H1 (cell line): ENCODE data around the gene MRPS16. TPM values are rescaled to one million over a fixed set of nuclear protein-coding genes. Genes with fewer than 3 reads are reported as not detected.

Experiments
- CTCF ChIA-PET: fragments of 300-600 bp; sonication (Branson Sonifier 250); formaldehyde crosslinking; loops from one replicate; lab custom pipeline; 2021; ENCODE audit not compliant: partially characterized antibody; lab: Charles Lee
- POLR2A ChIA-PET: fragments of 300-600 bp; sonication (Branson Sonifier 250); formaldehyde crosslinking; loops from one replicate; lab custom pipeline; 2021; ENCODE audit warnings: inconsistent platforms; ENCODE audit not compliant: partially characterized antibody; lab: Charles Lee
- DNase-seq, 2 experiments: peaks; one replicate each; pipeline versions ENCODE4 v3.0.0 to v3.0.0-alpha.2; 2010 to 2022; ENCODE audit warnings: low spot score in 2 of 2, low read depth in 1 of 2, mixed read lengths in 1 of 2
- FAIRE-seq: peaks from 2 replicates; lab custom pipeline; 2011; peaks lifted over from hg19 to GRCh38; lab: Jason Lieb, UNC
- H2AFZ ChIP-seq: 2 replicates; pipeline ENCODE4 v1.8.1; 2012; ENCODE audit warnings: low read length, inconsistent platforms
- H2AK5ac ChIP-seq: 2 replicates; pipeline ENCODE4 v1.6.1; 2013; ENCODE audit warnings: low read depth, low read length
- H2BK120ac ChIP-seq: replicated peaks from 2 replicates; pipeline ENCODE3; 2013; ENCODE audit warnings: low read depth, low read length, inconsistent platforms
- H2BK12ac ChIP-seq: 2 replicates; pipeline ENCODE4 v1.6.1; 2013; ENCODE audit warnings: low read depth, low read length
- H2BK15ac ChIP-seq: 2 replicates; pipeline ENCODE4 v1.6.1; 2013; ENCODE audit warnings: low read length
- H2BK20ac ChIP-seq: 2 replicates; pipeline ENCODE4 v1.6.1; 2013; ENCODE audit warnings: low read length
- H2BK5ac ChIP-seq: 2 replicates; pipeline ENCODE4 v1.6.1; 2013; ENCODE audit warnings: low read depth, low read length
- H3K14ac ChIP-seq: 2 replicates; pipeline ENCODE4 v1.6.1; 2013; ENCODE audit warnings: inconsistent platforms; ENCODE audit not compliant: insufficient read length
- H3K18ac ChIP-seq: 2 replicates; pipeline ENCODE4 v1.6.1; 2013; ENCODE audit warnings: low read length; ENCODE audit errors: extremely low read depth
- H3K23ac ChIP-seq: 2 replicates; pipeline ENCODE4 v1.6.1; 2013; ENCODE audit warnings: inconsistent platforms; ENCODE audit not compliant: insufficient read length
- H3K23me2 ChIP-seq: 2 replicates; pipeline ENCODE4 v1.6.1; 2013; ENCODE audit warnings: low read depth, low read length
- H3K27ac ChIP-seq: 2 replicates; pipeline ENCODE4 v1.6.1; 2011; ENCODE audit warnings: low read depth, low read length, inconsistent platforms
- H3K27me3 ChIP-seq, 4 experiments: replicated peaks in 1 of 4; 1 replicate in 1 of 4; 2 replicates in 3 of 4; pipeline versions ENCODE4 v1.6.1 to v1.8.1; 2011 to 2013; ENCODE audit warnings: low read length in 3 of 4, mild to moderate bottlenecking in 3 of 4, inconsistent platforms in 2 of 4, mixed read lengths in 2 of 4, moderate library complexity in 1 of 4; ENCODE audit not compliant: control insufficient read depth in 3 of 4, insufficient read depth in 3 of 4; ENCODE audit errors: extremely low read depth in 1 of 4
- H3K36me3 ChIP-seq, 4 experiments: 2 replicates each; pipeline versions ENCODE4 v1.6.1 to v1.8.1; 2011 to 2013; ENCODE audit warnings: mild to moderate bottlenecking in 4 of 4, low read length in 3 of 4, moderate library complexity in 2 of 4, control low read depth in 1 of 4, inconsistent platforms in 1 of 4; ENCODE audit not compliant: insufficient read depth in 4 of 4, control insufficient read depth in 2 of 4
- H3K4ac ChIP-seq: replicated peaks from 2 replicates; pipeline ENCODE3; 2013; ENCODE audit warnings: low read length, low read depth, mixed read lengths, inconsistent platforms; ENCODE audit not compliant: insufficient read length
- H3K4me1 ChIP-seq, 4 experiments: replicated peaks in 1 of 4; 1 replicate in 1 of 4; 2 replicates in 3 of 4; pipeline versions ENCODE4 v1.6.1 to v1.8.1; 2011 to 2013; ENCODE audit warnings: low read length in 3 of 4, inconsistent platforms in 2 of 4, mixed read lengths in 1 of 4; ENCODE audit not compliant: insufficient read depth in 4 of 4, control insufficient read depth in 3 of 4
- H3K4me2 ChIP-seq, 2 experiments: 2 replicates each; pipeline versions ENCODE4 v1.6.1 to v1.8.1; 2011 to 2013; ENCODE audit warnings: low read depth in 2 of 2, low read length in 2 of 2, control low read depth in 1 of 2, inconsistent platforms in 1 of 2, mild to moderate bottlenecking in 1 of 2; ENCODE audit not compliant: insufficient read depth in 1 of 2
- H3K4me3 ChIP-seq, 4 experiments: fragments of 200-600, 300-600 bp in 1 of 4; sonication (generic), shearing (Covaris generic), sonication (Bioruptor Twin) in 1 of 4; 2 replicates each; pipeline versions ENCODE4 v1.5.1 to v1.8.1; 2011 to 2016; ENCODE audit warnings: low read length in 4 of 4, low read depth in 3 of 4, control low read depth in 2 of 4, inconsistent platforms in 2 of 4, mild to moderate bottlenecking in 2 of 4, mixed read lengths in 1 of 4, moderate library complexity in 1 of 4; ENCODE audit not compliant: insufficient read depth in 2 of 4; ENCODE audit errors: extremely low read depth in 1 of 4
- H3K56ac ChIP-seq: replicated peaks from 2 replicates; pipeline ENCODE3; 2013; ENCODE audit warnings: low read depth, mild to moderate bottlenecking, mixed read lengths, low read length, inconsistent platforms; ENCODE audit not compliant: insufficient read length
- H3K79me1 ChIP-seq: 2 replicates; pipeline ENCODE4 v1.6.1; 2013; ENCODE audit warnings: low read depth, low read length, control low read depth
- H3K79me2 ChIP-seq, 2 experiments: 2 replicates each; pipeline versions ENCODE4 v1.6.1 to v1.8.1; 2012 to 2013; ENCODE audit warnings: low read length in 2 of 2, mild to moderate bottlenecking in 2 of 2, inconsistent platforms in 1 of 2; ENCODE audit not compliant: insufficient read depth in 2 of 2, control insufficient read depth in 1 of 2
- H3K9ac ChIP-seq, 4 experiments: replicated peaks in 1 of 4; 1 replicate in 1 of 4; 2 replicates in 3 of 4; pipeline versions ENCODE4 v1.6.1 to v1.8.1; 2011 to 2013; ENCODE audit warnings: low read depth in 3 of 4, low read length in 3 of 4, control low read depth in 2 of 4, mild to moderate bottlenecking in 2 of 4, moderate library complexity in 2 of 4, inconsistent platforms in 1 of 4; ENCODE audit errors: extremely low read depth in 1 of 4
- H3K9me3 ChIP-seq, 2 experiments: 2 replicates each; pipeline versions ENCODE4 v1.6.1 to v1.8.1; 2012 to 2013; ENCODE audit warnings: mild to moderate bottlenecking in 2 of 2, moderate library complexity in 2 of 2, control low read depth in 1 of 2, inconsistent platforms in 1 of 2, low read depth in 1 of 2, low read length in 1 of 2, mixed read lengths in 1 of 2; ENCODE audit not compliant: insufficient read depth in 2 of 2
- H4K20me1 ChIP-seq, 2 experiments: replicated peaks in 1 of 2; 2 replicates each; pipeline versions ENCODE3 to v1.8.1; 2011 to 2013; ENCODE audit warnings: inconsistent platforms in 2 of 2, low read length in 2 of 2, mild to moderate bottlenecking in 1 of 2; ENCODE audit not compliant: insufficient read depth in 2 of 2, control insufficient read depth in 1 of 2
- H4K5ac ChIP-seq: 2 replicates; pipeline ENCODE4 v1.6.1; 2013; ENCODE audit warnings: low read length, low read depth, mixed read lengths, inconsistent platforms; ENCODE audit not compliant: insufficient read length
- H4K8ac ChIP-seq: 2 replicates; pipeline ENCODE4 v1.8.0; 2013; ENCODE audit warnings: mild to moderate bottlenecking, moderate library complexity, low read length, inconsistent platforms; ENCODE audit not compliant: insufficient read depth; ENCODE audit errors: extremely low read depth
- H4K91ac ChIP-seq: replicated peaks from 2 replicates; pipeline ENCODE3; 2013; ENCODE audit warnings: low read length, mixed read lengths, inconsistent platforms; ENCODE audit not compliant: insufficient read length
- BACH1 ChIP-seq: IDR thresholded peaks from 2 replicates; pipeline ENCODE4 v1.6.1; 2012; ENCODE audit warnings: low read length, improper control_type of control experiment
- CHD1 ChIP-seq: IDR thresholded peaks from 2 replicates; pipeline ENCODE4 v1.6.1; 2012; ENCODE audit warnings: low read depth, low read length, improper control_type of control experiment
- CTBP2 ChIP-seq: IDR thresholded peaks from 2 replicates; pipeline ENCODE4 v1.7.0; 2011; ENCODE audit warnings: borderline replicate concordance, mild to moderate bottlenecking, moderate library complexity, mixed read lengths, low read length; ENCODE audit not compliant: insufficient read depth, insufficient read length
- EGR1 ChIP-seq: IDR thresholded peaks from 2 replicates; pipeline ENCODE4 v1.6.1; 2011; ENCODE audit warnings: low read depth, low read length, borderline replicate concordance
- HDAC6 ChIP-seq: IDR thresholded peaks from one replicate; pipeline ENCODE4 v1.7.1; 2012; ENCODE audit warnings: low read depth, mild to moderate bottlenecking, inconsistent platforms, low read length, moderate library complexity
- JUND ChIP-seq: IDR thresholded peaks from 2 replicates; pipeline ENCODE4 v1.6.1; 2011; ENCODE audit warnings: mild to moderate bottlenecking, improper control_type of control experiment, low read length
- POLR2A ChIP-seq, 2 experiments: IDR thresholded peaks; 1 replicate in 1 of 2; 2 replicates in 1 of 2; pipeline ENCODE4 v1.6.1; 2011; ENCODE audit warnings: low read depth in 2 of 2, low read length in 2 of 2, mild to moderate bottlenecking in 2 of 2; ENCODE audit errors: control extremely low read depth in 1 of 2
- RNF2 ChIP-seq: fragments of 200-900, 300-1000 bp; sonication (generic); IDR thresholded peaks from 2 replicates; pipeline ENCODE4 v1.7.1; 2016; ENCODE audit warnings: borderline replicate concordance, low read depth, mild to moderate bottlenecking, antibody characterized with exemption, low read length; ENCODE audit not compliant: poor library complexity, severe bottlenecking; ENCODE audit errors: missing control alignments
- SIX5 ChIP-seq: IDR thresholded peaks from 2 replicates; pipeline ENCODE4 v1.6.1; 2011; ENCODE audit warnings: mild to moderate bottlenecking, low read depth, low read length
- TBP ChIP-seq: IDR thresholded peaks from 2 replicates; pipeline ENCODE4 v1.6.1; 2011; ENCODE audit warnings: low read depth, low read length, improper control_type of control experiment
- ZNF274 ChIP-seq: IDR thresholded peaks from 2 replicates; pipeline ENCODE4 v1.7.0; 2012; ENCODE audit warnings: low read length, borderline replicate concordance; ENCODE audit errors: extremely low read depth
- WGBS, 2 experiments: shearing (Covaris generic) in 1 of 2; methylation state at CpG; one replicate each; pipeline versions ENCODE4 v1.1.6 to v1.1.7; 2013 to 2015; ENCODE audit warnings: low lambda C conversion rate in 2 of 2, mixed read lengths in 2 of 2, inconsistent platforms in 1 of 2, low coverage in 1 of 2, missing lambda C conversion rate in 1 of 2; ENCODE audit not compliant: insufficient replicate concordance in 2 of 2, insufficient coverage in 1 of 2, insufficient read length in 1 of 2; ENCODE audit errors: extremely low coverage in 1 of 2, missing lambda C conversion rate in 1 of 2; 5-methylcytosine and 5-hydroxymethylcytosine counted together
- polyA plus RNA-seq, 7 experiments: library from polyadenylated mRNA; depleted of rRNA in 3 of 7; stranded (reverse) in 5 of 7; unstranded in 2 of 7; fragments of >200 nt in 5 of 7; fragments of 200-250 nt in 2 of 7; gene quantifications; 1 replicate in 5 of 7; 2 replicates in 1 of 7; 4 replicates in 1 of 7; pipeline versions ENCODE4 v1.2.1 to v1.2.3, GENCODE V29; 2011 to 2013; ENCODE audit warnings: missing spikeins in 2 of 7, mixed read lengths in 2 of 7
- total RNA-seq: library from RNA; stranded (reverse); fragmentation: NEBNext Ultra II Directional; extraction: Animal tissue kit (Norgen Biotek cat#: 25700); gene quantifications from 2 replicates; pipeline ENCODE4 v1.2.1, GENCODE V29; 2021
- TF ChIP-seq, protein P1 (sequence below), 3 experiments: IDR thresholded peaks; 1 replicate in 2 of 3; 2 replicates in 1 of 3; pipeline versions ENCODE4 v1.5.1 to v1.6.1; 2011; ENCODE audit warnings: low read length in 3 of 3, mild to moderate bottlenecking in 3 of 3, inconsistent platforms in 2 of 3, low read depth in 1 of 3, moderate library complexity in 1 of 3; ENCODE audit not compliant: insufficient read depth in 1 of 3; ENCODE audit errors: control extremely low read depth in 1 of 3

MRPS16 gene
- total and polyA plus RNA-seq, 2 of the 8 experiments (the other 6 are each of a cell fraction or from before 2014, with no cell fraction given) = 125 to 203 TPM

- no peak overlapping the region for H2BK12ac ChIP-seq
- 93% methylated on average over 7 of the region's 7 CpGs; no CpG with 5 or more reads in 1 of the 2 experiments for WGBS, 2 experiments
- H3K9me3 ChIP-seq = no peaks in the 10 kb centered on the region
- no peak overlapping the region for H3K9ac ChIP-seq
- no peak overlapping the region for H2BK15ac ChIP-seq
- H4K8ac ChIP-seq = no peak overlapping the region
- DNase-seq = no peak
- no peaks in the 10 kb centered on the region for H3K23me2 ChIP-seq
- no peak overlapping the region for H2BK5ac ChIP-seq
- H3K79me2 ChIP-seq = no peaks in the 10 kb centered on the region
- TF ChIP-seq RNF2 = no peak
- no peak for TF ChIP-seq CHD1
- no peak for TF ChIP-seq TBP
- TF ChIP-seq ZNF274 = no peak
- TF ChIP-seq EGR1 = no peak
- no peak for TF ChIP-seq CTBP2
- TF ChIP-seq POLR2A (IDR thresholded peaks at IDR 0.05; ENCODE audit: control extremely low read depth in 1 of 2, low read depth in 2 of 2, low read length in 2 of 2) = no peak
- TF ChIP-seq BACH1 = no peak
- no peak for TF ChIP-seq JUND
- TF ChIP-seq, protein P1, sequence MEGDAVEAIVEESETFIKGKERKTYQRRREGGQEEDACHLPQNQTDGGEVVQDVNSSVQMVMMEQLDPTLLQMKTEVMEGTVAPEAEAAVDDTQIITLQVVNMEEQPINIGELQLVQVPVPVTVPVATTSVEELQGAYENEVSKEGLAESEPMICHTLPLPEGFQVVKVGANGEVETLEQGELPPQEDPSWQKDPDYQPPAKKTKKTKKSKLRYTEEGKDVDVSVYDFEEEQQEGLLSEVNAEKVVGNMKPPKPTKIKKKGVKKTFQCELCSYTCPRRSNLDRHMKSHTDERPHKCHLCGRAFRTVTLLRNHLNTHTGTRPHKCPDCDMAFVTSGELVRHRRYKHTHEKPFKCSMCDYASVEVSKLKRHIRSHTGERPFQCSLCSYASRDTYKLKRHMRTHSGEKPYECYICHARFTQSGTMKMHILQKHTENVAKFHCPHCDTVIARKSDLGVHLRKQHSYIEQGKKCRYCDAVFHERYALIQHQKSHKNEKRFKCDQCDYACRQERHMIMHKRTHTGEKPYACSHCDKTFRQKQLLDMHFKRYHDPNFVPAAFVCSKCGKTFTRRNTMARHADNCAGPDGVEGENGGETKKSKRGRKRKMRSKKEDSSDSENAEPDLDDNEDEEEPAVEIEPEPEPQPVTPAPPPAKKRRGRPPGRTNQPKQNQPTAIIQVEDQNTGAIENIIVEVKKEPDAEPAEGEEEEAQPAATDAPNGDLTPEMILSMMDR (IDR thresholded peaks at IDR 0.05; ENCODE audit: control extremely low read depth in 1 of 3, insufficient read depth in 1 of 3, low read depth in 1 of 3, low read length in 3 of 3) = no peak
- TF ChIP-seq HDAC6 = no peak
- TF ChIP-seq SIX5 = no peak
- TF ChIP-seq, all 59 proteins: peak for 0
- Histone ChIP-seq H2BK20ac (no peak overlapping the region), H3K4me1 (no peaks in the 10 kb centered on the region), H3K79me1 (no peaks in the 10 kb centered on the region), H2AFZ (no peak overlapping the region), H3K14ac (no peak overlapping the region), H4K5ac (no peak overlapping the region), H4K20me1 (peaks cover 0 to 6% of the 10 kb centered on the region in 2 experiments), H3K4me3 (no peak overlapping the region), H2AK5ac (no peak overlapping the region), H4K91ac (no peak overlapping the region), H2BK120ac (no peak overlapping the region), H3K27ac (no peak overlapping the region), H3K4ac (no peak overlapping the region), H3K36me3 (peaks cover 2 to 45% (median 16%) of the 10 kb centered on the region in 4 experiments; a peak in 7 of 8 replicates), H3K23ac (no peak overlapping the region), H3K56ac (no peak overlapping the region), H3K18ac (no peak overlapping the region), H3K4me2 (no peak overlapping the region), H3K27me3 (no peaks in the 10 kb centered on the region)
- CTCF ChIA-PET = interaction anchor here (0.9 to 1.5 kb wide), 5 partner anchors 17 to 124 kb away, joined by 3 to 4 read pairs (median 3); partner anchors contain the start of gene NUDT13
- no peak for FAIRE-seq
- POLR2A ChIA-PET = interaction anchor here (1.0 to 5.9 kb wide), 5 partner anchors 11 to 178 kb away, joined by 3 to 62 read pairs (median 3); partner anchors contain the start of gene DNAJC9
These were observed 17.7 kb downstream of the MRPS16 start for GRCh38 chr10:73234695-73235094.
